ENCODE data around the gene ENTR1. TPM values are rescaled to one million over a fixed set of nuclear protein-coding genes. Genes with fewer than 3 reads are reported as not detected.

ENTR1 gene
- polyA plus RNA-seq, 2 donors = 20.1 to 24.2 TPM

DNA sequence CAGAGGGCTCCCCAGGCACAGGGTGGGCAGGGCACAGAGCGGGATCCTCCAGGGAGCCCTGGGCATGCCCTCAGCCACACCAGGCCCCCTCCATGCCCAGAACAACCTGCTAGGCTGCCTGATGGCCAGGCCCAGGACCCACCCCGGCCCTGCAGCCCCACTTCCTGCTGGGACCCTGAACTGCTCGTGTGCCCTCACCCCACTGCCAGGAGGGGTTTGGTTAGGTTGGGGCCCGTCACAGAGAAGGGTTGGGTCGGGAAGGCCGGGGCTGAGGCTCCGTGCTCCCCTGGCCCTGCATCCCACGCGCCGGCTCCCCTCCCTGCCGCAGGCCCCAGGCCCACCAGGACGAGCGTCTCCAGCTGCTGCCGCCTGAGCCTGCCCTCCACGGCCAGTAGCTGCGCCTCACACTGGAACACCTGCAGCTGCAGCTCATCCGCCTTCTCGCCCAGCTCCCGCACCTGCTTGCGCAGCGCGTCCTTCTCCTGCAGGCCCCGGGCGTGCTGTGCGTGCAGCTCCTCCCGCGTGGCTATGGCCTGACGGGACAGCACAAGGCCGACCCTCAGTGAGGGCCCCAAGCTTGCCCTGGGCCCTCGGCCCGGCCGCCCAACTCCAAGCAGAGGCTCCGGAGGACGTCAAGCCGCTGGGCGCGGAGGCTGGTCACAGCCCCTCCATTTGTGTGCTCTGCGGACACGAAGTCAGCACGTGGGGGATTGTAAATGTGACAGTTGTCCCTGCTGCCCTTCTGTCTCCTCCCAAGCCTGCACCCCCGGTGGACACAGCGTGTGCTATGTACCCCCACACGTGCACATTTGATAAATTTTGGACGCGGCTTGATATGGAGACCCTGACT, 42.9 kb downstream of the ENTR1 start:
- no peaks in the 10 kb centered on the region for H3K27me3 ChIP-seq (ENCODE audit: control insufficient read depth in 1 of 2, insufficient read depth in 2 of 2, low read length in 2 of 2)
- H3K9me3 ChIP-seq (ENCODE audit: control insufficient read depth in 2 of 2, insufficient read depth in 1 of 2, low read depth in 1 of 2, low read length in 1 of 2) = no peaks in the 10 kb centered on the region
- 84% methylated on average over 42 to 45 of the region's 45 CpGs for WGBS, 2 donors
- H3K27ac ChIP-seq (ENCODE audit: low read depth in 2 of 2, low read length in 1 of 2) = no peak overlapping the region
- peaks cover 4 to 18% of the 10 kb centered on the region in 2 donors for H3K4me1 ChIP-seq (ENCODE audit: control insufficient read depth in 2 of 2, insufficient read depth in 2 of 2, low read length in 1 of 2)
- H3K4me3 ChIP-seq (ENCODE audit: low read depth in 1 of 2, low read length in 2 of 2) = no peak overlapping the region
- H3K36me3 ChIP-seq (ENCODE audit: control insufficient read depth in 2 of 2, insufficient read depth in 2 of 2, low read length in 1 of 2) = no peaks in the 10 kb centered on the region

DNA sequence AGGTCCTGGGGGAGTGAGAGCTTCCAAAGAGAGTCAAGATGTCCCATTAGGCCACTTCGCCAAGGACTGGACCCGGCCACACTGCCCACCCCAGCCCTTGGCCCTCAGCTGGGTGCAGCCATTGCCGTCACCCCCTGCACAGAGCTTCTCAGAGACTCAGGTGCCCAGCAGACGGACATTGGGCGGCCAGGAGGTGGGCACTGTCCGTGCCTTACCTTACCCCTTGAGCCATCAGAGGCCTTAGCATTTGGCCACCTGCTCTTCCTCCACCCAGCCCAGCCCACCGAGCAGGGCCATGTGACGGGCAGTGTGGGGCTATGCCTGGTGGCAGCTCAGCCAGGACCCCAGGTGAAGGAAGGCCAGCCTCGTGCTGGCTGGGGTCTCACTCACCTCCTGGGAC, 43.6 kb downstream of the ENTR1 start:
- H3K9me3 ChIP-seq (ENCODE audit: control insufficient read depth in 2 of 2, insufficient read depth in 1 of 2, low read depth in 1 of 2, low read length in 1 of 2) = no peaks in the 10 kb centered on the region
- peaks cover 4 to 14% of the 10 kb centered on the region in 2 donors for H3K4me1 ChIP-seq (ENCODE audit: control insufficient read depth in 2 of 2, insufficient read depth in 2 of 2, low read length in 1 of 2)
- peaks cover 0 to 1% of the 10 kb centered on the region in 2 donors for H3K36me3 ChIP-seq (ENCODE audit: control insufficient read depth in 2 of 2, insufficient read depth in 2 of 2, low read length in 1 of 2)
- no peak overlapping the region for H3K4me3 ChIP-seq (ENCODE audit: low read depth in 1 of 2, low read length in 2 of 2)
- H3K27me3 ChIP-seq (ENCODE audit: control insufficient read depth in 1 of 2, insufficient read depth in 2 of 2, low read length in 2 of 2) = no peaks in the 10 kb centered on the region
- 82 to 87% methylated on average over 9 of the region's 9 CpGs for WGBS, 2 donors
- H3K27ac ChIP-seq (ENCODE audit: low read depth in 2 of 2, low read length in 1 of 2) = no peak overlapping the region

DNA sequence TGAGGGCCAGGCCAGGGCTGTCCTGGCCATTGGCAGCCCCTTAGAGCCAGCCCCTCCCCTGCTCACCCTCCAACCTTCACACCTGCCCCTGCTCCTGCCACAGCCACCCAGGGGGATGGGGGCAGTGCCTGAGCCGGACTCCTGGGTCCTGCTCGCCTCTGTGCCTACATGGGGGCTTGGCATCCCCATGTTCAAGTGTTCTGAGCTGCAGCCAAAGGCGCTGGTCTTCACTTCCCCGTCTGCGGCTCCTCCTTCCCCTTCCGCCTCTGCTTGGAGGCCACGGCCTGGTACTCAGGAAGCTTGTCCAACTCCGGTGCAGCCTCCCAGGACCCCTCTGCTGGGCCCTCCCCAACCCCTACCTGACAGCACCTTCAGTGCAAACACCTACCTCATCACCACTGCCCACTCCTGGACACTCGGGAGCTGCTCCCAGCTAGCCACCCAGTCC, 44.6 kb downstream of the ENTR1 start:
- Histone ChIP-seq H3K4me1 (ENCODE audit: control insufficient read depth in 2 of 2, insufficient read depth in 2 of 2, low read length in 1 of 2) (peaks cover 4 to 16% of the 10 kb centered on the region in 2 donors), H3K9me3 (ENCODE audit: control insufficient read depth in 2 of 2, insufficient read depth in 1 of 2, low read depth in 1 of 2, low read length in 1 of 2) (no peaks in the 10 kb centered on the region), H3K36me3 (ENCODE audit: control insufficient read depth in 2 of 2, insufficient read depth in 2 of 2, low read length in 1 of 2) (peaks cover 0 to 3% of the 10 kb centered on the region in 2 donors), H3K4me3 (ENCODE audit: low read depth in 1 of 2, low read length in 2 of 2) (no peak overlapping the region), H3K27ac (ENCODE audit: low read depth in 2 of 2, low read length in 1 of 2) (no peak overlapping the region), H3K27me3 (ENCODE audit: control insufficient read depth in 1 of 2, insufficient read depth in 2 of 2, low read length in 2 of 2) (no peaks in the 10 kb centered on the region)
- 68 to 78% methylated on average over 9 of the region's 9 CpGs for WGBS, 2 donors

DNA sequence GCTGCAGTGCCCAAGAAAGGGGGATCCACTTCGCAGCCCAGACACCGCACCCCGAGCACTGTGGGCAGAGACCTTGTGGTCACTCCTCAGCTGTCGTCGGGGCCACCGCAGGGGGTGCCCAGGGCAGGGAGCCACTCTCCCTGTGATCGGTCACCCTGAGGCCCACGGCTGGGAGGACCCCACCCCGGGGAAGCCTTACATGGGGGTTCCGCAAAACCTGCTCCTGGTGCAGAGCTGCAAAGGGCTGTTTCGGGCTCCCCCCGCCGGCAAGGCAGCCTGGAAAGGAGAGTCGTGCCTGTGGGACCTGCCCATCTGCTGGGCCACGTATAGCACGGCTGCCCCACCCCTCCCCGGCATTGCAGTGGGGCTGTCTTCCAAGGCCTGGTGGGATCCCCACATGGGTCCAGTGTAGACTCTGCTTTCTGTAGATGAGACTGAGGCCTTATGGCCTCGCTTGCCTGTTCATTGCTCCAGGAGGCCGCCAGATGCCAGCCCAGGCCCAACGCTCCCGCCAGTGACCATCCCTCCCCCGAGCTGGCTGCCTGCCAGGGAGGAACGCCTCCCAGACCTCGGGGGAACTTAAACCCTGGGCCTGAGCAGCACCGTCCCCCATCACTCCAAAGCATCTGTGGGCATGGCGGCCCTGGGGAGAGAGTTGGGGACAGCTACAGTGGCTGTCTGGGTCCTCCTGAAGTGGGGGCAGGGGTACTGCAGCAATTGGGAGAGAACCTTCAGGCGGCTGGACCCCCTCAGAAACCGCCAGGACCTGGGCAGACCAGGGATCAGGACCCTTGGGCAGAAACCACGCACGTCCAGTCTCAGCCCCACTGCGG, 45.3 kb downstream of the ENTR1 start:
- Histone ChIP-seq H3K9me3 (ENCODE audit: control insufficient read depth in 2 of 2, insufficient read depth in 1 of 2, low read depth in 1 of 2, low read length in 1 of 2) (no peaks in the 10 kb centered on the region), H3K27ac (ENCODE audit: low read depth in 2 of 2, low read length in 1 of 2) (no peak overlapping the region), H3K36me3 (ENCODE audit: control insufficient read depth in 2 of 2, insufficient read depth in 2 of 2, low read length in 1 of 2) (peaks cover 0 to 3% of the 10 kb centered on the region in 2 donors), H3K4me3 (ENCODE audit: low read depth in 1 of 2, low read length in 2 of 2) (no peak overlapping the region), H3K4me1 (ENCODE audit: control insufficient read depth in 2 of 2, insufficient read depth in 2 of 2, low read length in 1 of 2) (peaks cover 4 to 14% of the 10 kb centered on the region in 2 donors), H3K27me3 (ENCODE audit: control insufficient read depth in 1 of 2, insufficient read depth in 2 of 2, low read length in 2 of 2) (no peaks in the 10 kb centered on the region)
- 73 to 77% methylated on average over 31 of the region's 31 CpGs for WGBS, 2 donors

DNA sequence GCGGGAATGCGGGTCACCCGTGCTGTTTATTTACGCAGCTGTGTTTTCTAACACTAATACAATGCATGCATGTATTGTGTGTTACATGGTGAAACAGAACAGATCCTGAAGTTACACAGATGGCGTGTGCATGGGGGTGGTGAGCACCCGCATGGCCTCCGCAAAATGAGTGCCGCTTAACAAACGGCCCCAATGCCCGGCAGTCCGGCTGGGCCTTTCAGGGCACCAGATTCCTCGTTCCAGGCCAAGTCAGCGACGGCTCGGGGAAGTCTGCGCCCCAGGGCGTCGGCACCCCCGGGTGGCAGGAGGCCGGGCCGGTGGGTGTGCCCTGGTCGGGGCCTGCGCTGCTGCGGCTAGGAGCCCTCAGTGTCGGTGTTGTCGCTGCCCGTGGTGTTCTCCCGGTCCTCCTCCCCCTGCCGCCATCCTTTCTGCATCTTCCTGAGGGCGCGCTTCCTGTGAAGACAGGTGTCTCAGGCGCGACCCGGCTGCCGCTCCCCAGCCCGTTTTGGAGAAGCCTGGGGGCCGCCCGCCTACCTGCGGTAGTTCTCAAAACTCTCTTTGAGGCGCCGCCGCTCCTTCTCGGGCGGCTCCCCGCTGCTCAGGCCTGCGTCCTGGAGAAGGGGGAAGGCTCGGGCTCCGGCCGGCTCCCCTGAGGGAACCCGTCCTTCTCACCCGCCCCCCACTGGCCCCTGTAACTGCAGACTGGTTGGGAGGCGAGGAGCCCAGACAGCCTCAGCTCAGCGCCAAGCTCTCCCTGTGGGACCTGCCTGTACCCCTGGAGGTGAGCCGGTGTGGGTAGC, 46.3 kb downstream of the ENTR1 start:
- H3K27ac ChIP-seq (ENCODE audit: low read depth in 2 of 2, low read length in 1 of 2) = no peak overlapping the region
- H3K27me3 ChIP-seq (ENCODE audit: control insufficient read depth in 1 of 2, insufficient read depth in 2 of 2, low read length in 2 of 2) = no peaks in the 10 kb centered on the region
- no peaks in the 10 kb centered on the region for H3K9me3 ChIP-seq (ENCODE audit: control insufficient read depth in 2 of 2, insufficient read depth in 1 of 2, low read depth in 1 of 2, low read length in 1 of 2)
- H3K4me3 ChIP-seq (ENCODE audit: low read depth in 1 of 2, low read length in 2 of 2) = peak overlapping the region; percentile 75 to 95
- peaks cover 0 to 4% of the 10 kb centered on the region in 2 donors for H3K36me3 ChIP-seq (ENCODE audit: control insufficient read depth in 2 of 2, insufficient read depth in 2 of 2, low read length in 1 of 2)
- H3K4me1 ChIP-seq (ENCODE audit: control insufficient read depth in 2 of 2, insufficient read depth in 2 of 2, low read length in 1 of 2) = peaks cover 4 to 14% of the 10 kb centered on the region in 2 donors
- WGBS, 2 donors = 24 to 33% methylated on average over 52 to 54 of the region's 54 CpGs

DNA sequence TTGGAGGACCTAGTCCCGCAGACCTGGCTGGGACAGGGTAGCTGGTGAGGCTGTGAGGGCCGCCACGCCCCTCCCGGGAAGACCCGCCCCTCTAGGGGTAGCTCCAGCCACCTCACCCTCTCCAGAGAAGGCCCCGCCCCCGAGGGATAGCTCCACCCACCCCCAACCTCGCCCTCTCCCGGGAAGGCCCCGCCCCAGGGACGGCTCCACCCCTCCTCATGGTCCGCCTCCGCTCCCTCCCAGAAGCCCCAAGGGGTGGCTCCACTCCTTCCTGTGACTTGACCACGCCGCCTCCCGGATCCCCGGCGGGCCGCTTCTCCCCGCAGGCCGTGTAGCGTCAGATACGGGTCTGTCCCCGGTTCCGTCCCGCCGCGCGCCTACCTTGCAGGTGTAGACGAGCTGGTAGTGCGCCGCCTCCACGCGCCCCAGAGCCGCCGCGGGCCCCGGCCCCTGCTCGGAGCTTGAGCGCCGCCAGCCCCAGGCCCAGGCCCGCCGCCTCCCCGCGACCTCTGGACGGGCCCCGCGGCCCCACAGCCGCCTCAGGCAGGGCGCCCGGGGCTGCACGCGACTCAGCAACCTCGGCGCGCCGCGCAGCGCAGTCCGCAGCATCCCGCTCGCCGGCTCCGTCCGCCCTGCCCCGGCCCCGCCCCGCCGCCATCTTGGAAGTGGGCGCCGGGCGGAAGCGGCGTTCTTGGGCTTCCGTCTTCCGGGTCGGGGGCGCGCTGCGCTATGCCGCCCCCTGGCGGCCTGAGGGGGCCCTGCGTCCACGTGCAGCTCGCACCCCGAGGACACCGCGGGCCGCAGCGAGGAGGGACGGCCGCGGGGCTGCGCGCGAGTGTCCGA, 47.1 kb downstream of the ENTR1 start, which contains the start of gene DNLZ:
Gene DNLZ, minus strand, starts transcription at position 639 of the 843 bp plus-strand sequence. Its CDS starts 30 bp downstream, at position 609.
- H3K36me3 ChIP-seq (ENCODE audit: control insufficient read depth in 2 of 2, insufficient read depth in 2 of 2, low read length in 1 of 2) = peaks cover 0 to 5% of the 10 kb centered on the region in 2 donors
- H3K4me3 ChIP-seq (ENCODE audit: low read depth in 1 of 2, low read length in 2 of 2) = peak within 1 kb of the TSS; percentile 75 to 95
- peaks cover 4 to 14% of the 10 kb centered on the region in 2 donors for H3K4me1 ChIP-seq (ENCODE audit: control insufficient read depth in 2 of 2, insufficient read depth in 2 of 2, low read length in 1 of 2)
- peak within 1 kb of the TSS; percentile 96 to 98 for H3K27ac ChIP-seq (ENCODE audit: low read depth in 2 of 2, low read length in 1 of 2)
- no peaks in the 10 kb centered on the region for H3K27me3 ChIP-seq (ENCODE audit: control insufficient read depth in 1 of 2, insufficient read depth in 2 of 2, low read length in 2 of 2)
- WGBS, 2 donors = 1% methylated on average over 93 to 97 of the region's 97 CpGs
- no peaks in the 10 kb centered on the region for H3K9me3 ChIP-seq (ENCODE audit: control insufficient read depth in 2 of 2, insufficient read depth in 1 of 2, low read depth in 1 of 2, low read length in 1 of 2)

DNA sequence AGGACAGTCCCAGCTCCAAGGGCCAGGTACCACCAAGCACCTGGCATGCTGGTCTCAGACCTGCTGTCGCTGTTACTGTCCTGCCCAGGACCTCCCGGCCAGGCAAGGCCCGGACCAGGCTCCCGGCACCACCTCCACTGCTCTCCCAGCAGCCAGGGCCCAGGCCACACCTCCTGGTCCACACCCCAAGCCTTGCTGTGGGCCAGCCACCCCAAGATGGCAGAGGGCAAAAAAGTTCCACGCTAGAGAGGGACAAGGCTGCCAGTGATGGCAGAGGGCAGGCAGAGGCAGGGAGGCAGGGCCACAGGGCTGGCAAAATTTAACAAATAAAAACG, 48.0 kb downstream of the ENTR1 start:
- H3K4me3 ChIP-seq (ENCODE audit: low read depth in 1 of 2, low read length in 2 of 2) = no peak overlapping the region
- H3K27ac ChIP-seq (ENCODE audit: low read depth in 2 of 2, low read length in 1 of 2) = no peak overlapping the region
- H3K36me3 ChIP-seq (ENCODE audit: control insufficient read depth in 2 of 2, insufficient read depth in 2 of 2, low read length in 1 of 2) = peaks cover 0 to 10% of the 10 kb centered on the region in 2 donors
- no peaks in the 10 kb centered on the region for H3K9me3 ChIP-seq (ENCODE audit: control insufficient read depth in 2 of 2, insufficient read depth in 1 of 2, low read depth in 1 of 2, low read length in 1 of 2)
- peaks cover 4 to 14% of the 10 kb centered on the region in 2 donors for H3K4me1 ChIP-seq (ENCODE audit: control insufficient read depth in 2 of 2, insufficient read depth in 2 of 2, low read length in 1 of 2)
- H3K27me3 ChIP-seq (ENCODE audit: control insufficient read depth in 1 of 2, insufficient read depth in 2 of 2, low read length in 2 of 2) = no peaks in the 10 kb centered on the region
- 72 to 82% methylated on average over 6 of the region's 6 CpGs for WGBS, 2 donors

DNA sequence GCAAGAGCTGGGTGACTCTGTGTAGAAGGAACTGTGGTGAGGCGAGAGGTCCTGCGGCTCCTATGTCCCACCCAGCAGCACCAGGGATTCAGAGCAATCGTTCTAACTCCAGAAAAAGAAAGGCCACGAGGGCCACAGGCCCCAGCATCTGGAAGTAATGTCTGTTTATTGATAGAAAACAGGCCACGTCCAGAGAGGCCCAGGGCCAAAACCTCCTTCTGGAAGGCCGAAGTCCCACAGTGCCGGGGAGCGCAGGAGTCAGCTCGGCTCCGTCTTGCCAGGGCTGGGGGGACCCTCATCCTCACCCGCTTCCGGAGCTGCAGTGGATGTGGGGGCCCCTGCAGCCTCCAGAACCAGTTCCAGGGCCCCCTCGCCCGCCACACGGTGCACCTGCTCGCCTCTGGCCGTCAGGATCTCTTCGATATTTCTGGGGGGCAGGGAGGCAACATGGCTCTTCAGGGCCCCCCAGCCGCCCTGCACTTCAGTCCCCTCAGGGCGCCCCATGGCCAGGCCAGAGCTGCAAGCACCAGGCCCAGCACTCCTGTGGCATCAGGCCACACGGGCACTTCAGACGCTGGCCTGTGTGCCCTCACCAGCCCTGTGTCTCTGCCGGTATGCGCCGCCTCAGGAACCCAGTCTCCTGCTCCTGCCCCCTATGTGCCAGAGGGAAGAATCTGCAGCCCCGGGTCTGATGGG, 48.5 kb downstream of the ENTR1 start:
- Histone ChIP-seq H3K27me3 (ENCODE audit: control insufficient read depth in 1 of 2, insufficient read depth in 2 of 2, low read length in 2 of 2) (no peaks in the 10 kb centered on the region), H3K4me1 (ENCODE audit: control insufficient read depth in 2 of 2, insufficient read depth in 2 of 2, low read length in 1 of 2) (peaks cover 4 to 14% of the 10 kb centered on the region in 2 donors), H3K4me3 (ENCODE audit: low read depth in 1 of 2, low read length in 2 of 2) (no peak overlapping the region), H3K36me3 (ENCODE audit: control insufficient read depth in 2 of 2, insufficient read depth in 2 of 2, low read length in 1 of 2) (peaks cover 0 to 10% of the 10 kb centered on the region in 2 donors), H3K27ac (ENCODE audit: low read depth in 2 of 2, low read length in 1 of 2) (no peak overlapping the region), H3K9me3 (ENCODE audit: control insufficient read depth in 2 of 2, insufficient read depth in 1 of 2, low read depth in 1 of 2, low read length in 1 of 2) (no peaks in the 10 kb centered on the region)
- WGBS, 2 donors = 84 to 87% methylated on average over 23 to 26 of the region's 26 CpGs

Measured in esophagus (tissue), 2 donors.